CD8-positive, alpha-beta memory T cell (primary cell): Measurements from ENCODE around the gene PAXX. TPM values are rescaled to one million over a fixed set of nuclear protein-coding genes. Genes with fewer than 3 reads are reported as not detected.

Experiments
- CTCF ChIA-PET: fragments of 350-600 bp; sonication (Branson Sonifier 250); formaldehyde crosslinking; loops from one replicate; lab custom pipeline; 2021; ENCODE audit warnings: antibody characterized with exemption; lab: Charles Lee
- POLR2A ChIA-PET: fragments of 350-600 bp; sonication (Branson Sonifier 250); formaldehyde crosslinking; loops from one replicate; lab custom pipeline; 2021; ENCODE audit warnings: antibody characterized with exemption; lab: Charles Lee
- DNase-seq, 5 donors: peaks; one replicate each; pipeline versions ENCODE4 v3.0.0 to v3.0.0-alpha.2; 2020 to 2022; ENCODE audit warnings: mixed read lengths in 1 of 5
- H3K27ac ChIP-seq: one replicate; pipeline ENCODE4 v1.7.0; 2013; ENCODE audit warnings: low read depth, mild to moderate bottlenecking, low read length, moderate library complexity
- H3K27me3 ChIP-seq: 2 replicates; pipeline ENCODE4 v1.7.0; 2013; ENCODE audit warnings: low read length, mild to moderate bottlenecking; ENCODE audit not compliant: insufficient read depth, poor library complexity, severe bottlenecking
- H3K36me3 ChIP-seq: 2 replicates; pipeline ENCODE4 v1.7.0; 2013; ENCODE audit warnings: mild to moderate bottlenecking, low read length, moderate library complexity; ENCODE audit not compliant: insufficient read depth
- H3K4me1 ChIP-seq: 2 replicates; pipeline ENCODE4 v1.7.0; 2013; ENCODE audit warnings: mild to moderate bottlenecking, low read length, moderate library complexity; ENCODE audit not compliant: insufficient read depth
- H3K4me3 ChIP-seq: 2 replicates; pipeline ENCODE4 v1.7.0; 2013; ENCODE audit warnings: mild to moderate bottlenecking, low read length
- H3K9me3 ChIP-seq: 2 replicates; pipeline ENCODE4 v1.7.0; 2013; ENCODE audit warnings: mild to moderate bottlenecking, low read length
- H3K27ac Mint-ChIP-seq, 8 donors: one replicate each; pipeline ENCODE4 v1.8.0; 2020 to 2021; ENCODE audit warnings: mixed read lengths in 8 of 8, mild to moderate bottlenecking in 6 of 8, inconsistent platforms in 3 of 8, moderate library complexity in 3 of 8
- H3K27me3 Mint-ChIP-seq, 2 donors: one replicate each; pipeline ENCODE4 v1.8.0; 2020 to 2021; ENCODE audit warnings: mixed read lengths in 2 of 2, mild to moderate bottlenecking in 1 of 2, moderate library complexity in 1 of 2
- H3K36me3 Mint-ChIP-seq, 3 donors: one replicate each; pipeline ENCODE4 v1.8.0; 2020 to 2021; ENCODE audit warnings: mixed read lengths in 3 of 3, inconsistent platforms in 1 of 3, mild to moderate bottlenecking in 1 of 3
- H3K4me1 Mint-ChIP-seq, 3 donors: one replicate each; pipeline ENCODE4 v1.8.0; 2020 to 2021; ENCODE audit warnings: mixed read lengths in 3 of 3, inconsistent platforms in 1 of 3, mild to moderate bottlenecking in 1 of 3
- H3K4me3 Mint-ChIP-seq, 7 donors: one replicate each; pipeline ENCODE4 v1.8.0; 2020 to 2021; ENCODE audit warnings: mixed read lengths in 7 of 7, mild to moderate bottlenecking in 6 of 7, moderate library complexity in 4 of 7, inconsistent platforms in 2 of 7
- H3K9me3 Mint-ChIP-seq, 5 donors: one replicate each; pipeline ENCODE4 v1.8.0; 2020 to 2022; ENCODE audit warnings: mixed read lengths in 5 of 5, mild to moderate bottlenecking in 3 of 5, moderate library complexity in 2 of 5, inconsistent platforms in 1 of 5
- polyA plus RNA-seq: library from polyadenylated mRNA; unstranded; fragments of 300-500 nt; fragmentation: Illumina TruSeq; gene quantifications from one replicate; pipeline ENCODE4 v1.2.3, GENCODE V29; 2021
- total RNA-seq, 2 experiments: library from RNA; stranded (reverse); gene quantifications; one replicate each; pipeline ENCODE4 v1.2.3, GENCODE V29; 2021

The PAXX gene
- total and polyA plus RNA-seq, 3 experiments from 2014 or later: 78.4 to 156 (median 82.2) TPM

DNA sequence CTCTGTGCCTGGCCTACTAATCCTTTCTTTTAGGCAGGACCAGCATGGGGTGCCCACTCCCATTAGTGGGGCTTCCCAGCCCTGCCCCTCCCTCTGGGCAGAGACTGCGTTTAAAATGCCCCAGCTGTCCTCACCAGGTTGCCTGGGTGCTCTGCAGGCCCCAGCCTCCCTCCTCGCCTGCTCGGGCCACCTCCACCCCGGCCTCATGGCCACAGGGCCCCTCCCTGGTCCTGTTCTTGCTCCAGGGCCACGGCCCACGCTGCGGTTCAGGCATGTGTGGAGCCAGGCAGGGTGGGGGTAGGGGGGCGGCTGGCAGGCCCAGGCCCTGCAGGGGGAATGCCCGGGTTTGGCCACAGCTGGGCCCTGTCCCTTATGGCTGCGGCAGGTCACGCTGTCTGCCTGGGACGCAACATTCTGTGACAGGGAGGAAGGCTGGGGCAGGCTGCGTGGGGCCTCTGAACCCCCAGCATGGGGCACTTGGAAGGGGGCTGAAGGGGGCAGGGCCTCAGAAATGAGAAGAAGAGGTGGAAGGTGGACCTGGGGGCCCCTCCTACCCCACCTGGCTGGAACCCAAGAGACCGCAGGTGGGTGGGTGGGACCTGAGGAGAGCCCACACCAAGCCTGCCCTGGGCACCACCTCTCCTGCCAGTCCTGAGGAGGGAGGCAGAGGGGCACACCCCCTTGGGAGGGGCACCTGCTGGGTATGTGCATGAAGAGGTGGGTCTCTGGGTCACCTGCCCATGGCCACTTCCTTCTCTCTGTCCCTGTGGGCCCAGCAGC lies 40.5 kb upstream of the PAXX start, which contains the start of gene LCN12:
Gene LCN12 (plus strand): TSS at position 733 of the 780 bp plus-strand sequence. CDS start 55 bp downstream, outside the sequence.
- peaks cover 0 to 8% (median 0%) of the 10 kb centered on the region in 3 donors for H3K36me3 Mint-ChIP-seq
- no peaks in the 10 kb centered on the region for H3K36me3 ChIP-seq
- peak within 1 kb of the TSS in 2 of 7 donors; percentile 11 to 83 for H3K4me3 Mint-ChIP-seq
- CTCF ChIA-PET: interaction anchor here (1.2 to 8.7 kb wide), 4 partner anchors 8 to 83 kb away, joined by 3 to 159 read pairs (median 4); partner anchors contain the start of genes FUT7 and PTGDS
- POLR2A ChIA-PET: interaction anchor here (0.5 to 1.0 kb wide), 2 partner anchors 8 to 15 kb away, joined by 3 to 4 read pairs; no protein-coding TSS in a partner anchor
- no peak for DNase-seq
- no peaks in the 10 kb centered on the region for H3K27me3 Mint-ChIP-seq
- H3K9me3 Mint-ChIP-seq: peaks cover 0 to 4% (median 2%) of the 10 kb centered on the region in 5 donors
- peaks cover 7 to 43% (median 12%) of the 10 kb centered on the region in 3 donors for H3K4me1 Mint-ChIP-seq
- H3K27me3 ChIP-seq: no peaks in the 10 kb centered on the region
- peak within 1 kb of the TSS in 6 of 8 donors; percentile 17 to 82 (median 48) for H3K27ac Mint-ChIP-seq
- H3K4me3 ChIP-seq: no peak within 1 kb of the TSS
- H3K4me1 ChIP-seq: peaks cover 6% of the 10 kb centered on the region
- no peak within 1 kb of the TSS for H3K27ac ChIP-seq
- no peaks in the 10 kb centered on the region for H3K9me3 ChIP-seq

DNA sequence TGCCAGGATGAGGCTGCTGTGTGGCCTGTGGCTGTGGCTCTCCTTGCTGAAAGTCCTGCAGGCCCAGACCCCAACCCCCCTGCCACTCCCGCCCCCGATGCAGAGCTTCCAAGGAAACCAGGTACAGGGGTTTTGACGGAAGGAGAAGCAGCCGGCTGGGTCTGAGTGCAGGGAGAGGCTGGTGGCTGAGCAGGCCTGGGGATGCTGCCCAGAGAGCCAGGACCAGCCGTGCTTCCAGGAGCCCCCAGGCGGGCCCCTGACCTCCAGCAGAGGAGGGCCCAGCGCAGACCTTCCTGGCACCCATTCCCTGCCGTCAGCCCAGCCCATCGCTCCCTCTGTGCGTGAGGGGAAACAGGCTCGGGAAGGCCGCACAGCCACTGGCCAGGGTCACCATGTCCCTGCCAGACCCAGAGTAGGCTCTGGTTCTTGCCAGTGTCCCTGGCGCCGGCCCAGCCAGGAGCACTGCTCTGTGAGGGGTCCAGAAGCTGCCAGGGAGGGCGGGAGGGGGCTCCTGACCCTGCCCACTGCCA lies 39.8 kb upstream of the PAXX start:
- ChIA-PET CTCF (interaction anchor here (0.9 kb wide), 1 partner anchor 77 kb away, joined by 3 read pairs; no protein-coding TSS in a partner anchor), POLR2A (no interaction called here)
- no peak overlapping the region for H3K4me3 Mint-ChIP-seq
- Histone ChIP-seq H3K27me3 (no peaks in the 10 kb centered on the region), H3K36me3 (no peaks in the 10 kb centered on the region), H3K4me3 (no peak overlapping the region), H3K4me1 (peaks cover 6% of the 10 kb centered on the region), H3K9me3 (no peaks in the 10 kb centered on the region), H3K27ac (no peak overlapping the region)
- H3K9me3 Mint-ChIP-seq: peaks cover 0 to 5% (median 2%) of the 10 kb centered on the region in 5 donors
- peaks cover 9 to 41% (median 11%) of the 10 kb centered on the region in 3 donors for H3K4me1 Mint-ChIP-seq
- DNase-seq: no peak
- H3K27ac Mint-ChIP-seq: peak overlapping the region in 1 of 8 donors; percentile 43
- H3K27me3 Mint-ChIP-seq: no peaks in the 10 kb centered on the region
- H3K36me3 Mint-ChIP-seq: peaks cover 0 to 9% (median 0%) of the 10 kb centered on the region in 3 donors

DNA sequence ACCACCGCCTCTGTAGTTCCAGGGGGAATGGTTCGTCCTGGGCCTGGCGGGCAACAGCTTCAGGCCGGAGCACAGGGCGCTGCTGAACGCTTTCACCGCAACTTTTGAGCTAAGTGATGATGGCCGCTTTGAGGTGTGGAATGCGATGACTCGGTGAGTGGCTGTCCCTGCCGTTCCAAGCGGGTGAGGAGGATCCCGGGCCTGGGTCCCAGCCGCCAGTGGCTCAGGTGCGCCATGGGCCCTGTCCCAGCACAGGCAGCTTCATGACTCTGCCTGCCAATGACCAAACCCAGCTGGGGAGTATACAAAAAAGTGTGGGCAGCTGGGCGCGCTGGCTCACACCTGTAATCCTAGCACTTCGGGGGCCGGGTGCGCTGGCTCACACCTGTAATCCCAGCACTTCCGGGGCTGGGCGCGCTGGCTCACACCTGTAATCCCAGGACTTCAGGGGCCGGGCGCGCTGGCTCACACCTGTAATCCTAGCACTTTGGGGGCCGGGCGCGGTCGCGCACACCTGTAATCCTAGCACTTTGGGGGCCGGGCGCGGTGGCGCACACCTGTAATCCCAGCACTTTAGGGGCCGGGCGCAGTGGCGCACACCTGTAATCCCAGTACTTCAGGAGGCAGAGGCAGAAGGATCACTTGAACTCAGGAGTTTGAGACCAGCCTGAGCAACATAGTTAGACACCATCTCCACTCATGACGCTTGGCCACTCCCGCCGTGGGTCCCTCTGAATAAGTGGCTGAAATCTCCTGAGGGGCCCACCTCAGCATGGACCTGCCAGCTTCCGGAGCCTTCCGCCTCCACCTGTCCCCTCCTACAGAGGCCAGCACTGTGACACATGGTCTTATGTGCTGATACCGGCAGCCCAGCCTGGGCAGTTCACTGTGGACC lies 39.1 kb upstream of the PAXX start:
- H3K4me1 ChIP-seq: peaks cover 6% of the 10 kb centered on the region
- Mint-ChIP-seq H3K4me3 (no peak overlapping the region), H3K27ac (no peak overlapping the region), H3K9me3 (peaks cover 0 to 5% (median 2%) of the 10 kb centered on the region in 5 donors), H3K27me3 (no peaks in the 10 kb centered on the region), H3K36me3 (peaks cover 0 to 9% (median 0%) of the 10 kb centered on the region in 3 donors), H3K4me1 (peaks cover 9 to 44% (median 12%) of the 10 kb centered on the region in 3 donors)
- no peaks in the 10 kb centered on the region for H3K36me3 ChIP-seq
- ChIA-PET POLR2A (no interaction called here), CTCF (interaction anchor here (0.9 kb wide), 1 partner anchor 76 kb away, joined by 3 read pairs; no protein-coding TSS in a partner anchor)
- no peak overlapping the region for H3K4me3 ChIP-seq
- no peaks in the 10 kb centered on the region for H3K27me3 ChIP-seq
- H3K27ac ChIP-seq: no peak overlapping the region
- no peaks in the 10 kb centered on the region for H3K9me3 ChIP-seq
- no peak for DNase-seq

DNA sequence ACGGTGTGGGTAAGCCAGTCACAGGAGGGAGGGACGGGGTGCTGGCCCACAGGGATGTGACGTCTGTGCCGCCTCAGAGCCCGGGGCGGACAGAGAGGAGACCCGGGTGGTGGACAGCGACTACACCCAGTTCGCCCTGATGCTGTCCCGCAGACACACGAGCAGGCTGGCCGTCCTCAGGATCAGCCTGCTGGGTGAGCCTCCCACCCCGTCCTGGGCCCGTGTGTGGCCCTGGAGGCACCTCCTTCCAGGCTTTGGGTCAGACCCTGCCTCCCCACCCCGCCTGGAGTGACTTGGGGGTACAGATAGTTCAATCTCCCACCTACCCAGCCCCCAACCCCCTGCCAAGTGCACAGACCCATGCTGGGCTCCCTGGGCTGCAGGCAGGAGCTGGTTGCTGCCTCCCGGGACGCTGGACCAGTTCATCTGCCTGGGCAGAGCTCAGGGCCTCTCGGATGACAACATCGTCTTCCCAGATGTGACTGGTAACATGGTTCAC lies 38.4 kb upstream of the PAXX start:
- peaks cover 0 to 5% (median 2%) of the 10 kb centered on the region in 5 donors for H3K9me3 Mint-ChIP-seq
- H3K27ac Mint-ChIP-seq: no peak overlapping the region
- Histone ChIP-seq H3K4me3 (no peak overlapping the region), H3K27ac (no peak overlapping the region), H3K9me3 (no peaks in the 10 kb centered on the region), H3K4me1 (peaks cover 7% of the 10 kb centered on the region), H3K27me3 (no peaks in the 10 kb centered on the region), H3K36me3 (no peaks in the 10 kb centered on the region)
- H3K36me3 Mint-ChIP-seq: peaks cover 0 to 9% (median 0%) of the 10 kb centered on the region in 3 donors
- POLR2A ChIA-PET: no interaction called here
- H3K4me1 Mint-ChIP-seq: peaks cover 9 to 47% (median 13%) of the 10 kb centered on the region in 3 donors
- CTCF ChIA-PET: interaction anchor here (1.8 kb wide), 1 partner anchor 75 kb away, joined by 5 read pairs; the partner anchor contains the start of gene ABCA2
- DNase-seq: no peak
- no peak overlapping the region for H3K4me3 Mint-ChIP-seq
- H3K27me3 Mint-ChIP-seq: no peaks in the 10 kb centered on the region

GRCh38 chr9:136954270-136955083 lies 37.7 kb upstream of the PAXX start:
- no peak for DNase-seq
- Histone ChIP-seq H3K27ac (no peak overlapping the region), H3K36me3 (no peaks in the 10 kb centered on the region), H3K9me3 (no peaks in the 10 kb centered on the region), H3K4me1 (peaks cover 13% of the 10 kb centered on the region), H3K27me3 (no peaks in the 10 kb centered on the region), H3K4me3 (no peak overlapping the region)
- peaks cover 0 to 5% (median 2%) of the 10 kb centered on the region in 5 donors for H3K9me3 Mint-ChIP-seq
- peaks cover 9 to 53% (median 15%) of the 10 kb centered on the region in 3 donors for H3K4me1 Mint-ChIP-seq
- H3K36me3 Mint-ChIP-seq: peaks cover 0 to 9% (median 0%) of the 10 kb centered on the region in 3 donors
- POLR2A ChIA-PET: no interaction called here
- H3K27me3 Mint-ChIP-seq: no peaks in the 10 kb centered on the region
- CTCF ChIA-PET: interaction anchor here (1.1 to 1.8 kb wide), 2 partner anchors 74 to 112 kb away, joined by 3 to 5 read pairs; partner anchors contain the start of genes ABCA2 and AJM1
- no peak overlapping the region for H3K27ac Mint-ChIP-seq
- no peak overlapping the region for H3K4me3 Mint-ChIP-seq

GRCh38 chr9:136955202-136955942 lies 36.9 kb upstream of the PAXX start:
- no peak overlapping the region for H3K27ac ChIP-seq
- no peaks in the 10 kb centered on the region for H3K27me3 Mint-ChIP-seq
- no peak for DNase-seq
- ChIA-PET POLR2A (interaction anchor here (0.5 kb wide), 1 partner anchor 112 kb away, joined by 3 read pairs; no protein-coding TSS in a partner anchor), CTCF (interaction anchor here (1.1 to 1.8 kb wide), 2 partner anchors 73 to 113 kb away, joined by 3 to 5 read pairs; partner anchors contain the start of genes ABCA2 and AJM1)
- H3K36me3 Mint-ChIP-seq: peaks cover 0 to 12% (median 0%) of the 10 kb centered on the region in 3 donors
- H3K4me1 ChIP-seq: peaks cover 17% of the 10 kb centered on the region
- no peak overlapping the region for H3K4me3 ChIP-seq
- H3K9me3 Mint-ChIP-seq: peaks cover 0 to 5% (median 2%) of the 10 kb centered on the region in 5 donors
- H3K27ac Mint-ChIP-seq: peak overlapping the region in 1 of 8 donors; percentile 56
- H3K27me3 ChIP-seq: no peaks in the 10 kb centered on the region
- no peaks in the 10 kb centered on the region for H3K36me3 ChIP-seq
- H3K4me1 Mint-ChIP-seq: peaks cover 14 to 55% (median 17%) of the 10 kb centered on the region in 3 donors
- no peaks in the 10 kb centered on the region for H3K9me3 ChIP-seq
- no peak overlapping the region for H3K4me3 Mint-ChIP-seq
